HG03175 (cell line): ENCODE data around the gene STAG1.
"Not testable (repeated sequence)": the region's sequence is repeated elsewhere in the genome, so short reads cannot be mapped to it uniquely, and the experiment has no call there.

ENCODE experiments used
- ATAC-seq: cut with Tn5 transposase; IDR thresholded peaks from one replicate; pipeline ENCODE4 v1.9.1; 2021; ENCODE audit warnings: mild to moderate bottlenecking, moderate library complexity; ENCODE audit not compliant: unreplicated experiment

The STAG1 gene

GRCh38 chr3:136516656-136517055 lies 235.5 kb downstream of the STAG1 start:
- no peak for ATAC-seq

- ATAC-seq = no peak
Observed at GRCh38 chr3:136516095-136516494, 236.1 kb downstream of the STAG1 start.

GRCh38 chr3:136514533-136514932 lies 237.6 kb downstream of the STAG1 start:
- not testable (repeated sequence) for ATAC-seq

- ATAC-seq = no peak
Observed at GRCh38 chr3:136513367-136513766, 238.8 kb downstream of the STAG1 start.

- ATAC-seq = no peak
Observed at GRCh38 chr3:136512381-136512780, 239.8 kb downstream of the STAG1 start.

- ATAC-seq = no peak
Observed at GRCh38 chr3:136505676-136506075, 246.5 kb downstream of the STAG1 start.

GRCh38 chr3:136503056-136503455 lies 249.1 kb downstream of the STAG1 start:
- ATAC-seq = no peak

- no peak for ATAC-seq
Observed at GRCh38 chr3:136498919-136499447, 253.2 kb downstream of the STAG1 start.

- no peak for ATAC-seq
Observed at GRCh38 chr3:136495213-136495612, 257.0 kb downstream of the STAG1 start.

GRCh38 chr3:136490646-136491405 lies 261.4 kb downstream of the STAG1 start:
- ATAC-seq = no peak

GRCh38 chr3:136485777-136486176 lies 266.4 kb downstream of the STAG1 start:
- ATAC-seq = no peak

GRCh38 chr3:136476280-136476679 lies 275.9 kb downstream of the STAG1 start:
- ATAC-seq = no peak

- not testable (repeated sequence) for ATAC-seq
Observed at GRCh38 chr3:136474876-136475275, 277.3 kb downstream of the STAG1 start.

GRCh38 chr3:136473716-136474326 lies 278.4 kb downstream of the STAG1 start:
- no peak for ATAC-seq

- ATAC-seq = no peak
Observed at GRCh38 chr3:136465296-136465695, 286.9 kb downstream of the STAG1 start.

GRCh38 chr3:136464502-136464901 lies 287.7 kb downstream of the STAG1 start:
- no peak for ATAC-seq

- no peak for ATAC-seq
Observed at GRCh38 chr3:136463170-136463569, 289.0 kb downstream of the STAG1 start.

- ATAC-seq = no peak
Observed at GRCh38 chr3:136457793-136458192, 294.4 kb downstream of the STAG1 start.

GRCh38 chr3:136456196-136456595 lies 296.0 kb downstream of the STAG1 start:
- no peak for ATAC-seq

GRCh38 chr3:136444581-136444980 lies 307.6 kb downstream of the STAG1 start:
- ATAC-seq = no peak

GRCh38 chr3:136437043-136437442 lies 315.1 kb downstream of the STAG1 start:
- ATAC-seq = no peak

- ATAC-seq = no peak
Observed at GRCh38 chr3:136434429-136434828, 317.7 kb downstream of the STAG1 start.
